Measurements from ENCODE around the gene RHBDL1. TPM values are rescaled to one million over a fixed set of nuclear protein-coding genes. Genes with fewer than 3 reads are reported as not detected.

Gene RHBDL1
- total and polyA plus RNA-seq, 10 of the 15 experiments (the other 5 are each of a cell fraction or from before 2014, with no cell fraction given) = 0.04 to 1.3 (median 0.65) TPM; not detected in 5

DNA sequence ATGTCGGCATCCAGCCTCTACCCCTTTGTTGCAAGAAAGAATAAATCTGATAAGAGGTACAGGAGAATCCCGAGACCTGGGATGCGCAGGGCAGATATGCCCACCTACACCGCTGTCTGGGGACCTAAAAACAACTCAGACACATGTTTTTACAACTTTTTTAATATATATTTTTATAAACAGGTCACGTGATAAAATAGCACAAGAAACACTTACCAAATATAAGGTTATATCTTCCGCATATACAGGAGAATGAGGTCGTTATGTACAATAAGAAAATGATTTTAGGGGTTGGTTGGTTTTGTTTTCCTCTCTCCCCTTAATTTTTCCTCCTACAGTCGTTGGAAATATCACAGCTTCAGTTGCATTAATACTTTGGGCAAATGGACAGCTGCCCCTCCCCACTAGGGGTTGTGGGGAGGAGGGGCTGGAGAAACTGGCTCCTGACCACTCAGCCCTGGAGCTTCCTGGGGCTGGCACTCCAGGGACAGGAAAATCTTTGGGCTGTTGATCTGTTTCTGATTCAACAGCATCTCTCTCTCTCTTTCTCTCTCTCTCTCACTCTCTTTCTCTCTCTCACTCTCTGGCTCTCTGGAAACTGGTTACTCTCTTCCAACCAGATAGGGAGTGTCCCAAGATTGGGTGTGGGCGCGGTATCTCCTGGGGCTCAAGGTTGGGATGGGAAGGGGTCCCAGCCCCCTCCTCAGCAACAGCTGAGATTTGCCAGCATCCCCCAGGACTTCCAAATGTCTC, 17.1 kb downstream of the RHBDL1 start:
- H3K4me2 ChIP-seq (ENCODE audit: control insufficient read depth, insufficient read depth) = no peak overlapping the region
- ChIA-PET CTCF (no interaction called here), POLR2A (interaction anchor here (0.6 kb wide), 1 partner anchor 282 kb away, joined by 3 read pairs; no protein-coding TSS in a partner anchor), RAD21 (ENCODE audit: unreplicated experiment) (no interaction called here), SMC1A (ENCODE audit: uncharacterized antibody, unreplicated experiment) (no interaction called here)
- no peak overlapping the region for H2AFZ ChIP-seq (ENCODE audit: control insufficient read depth, low read depth, low read length)
- peaks cover 9% of the 10 kb centered on the region for H3K79me2 ChIP-seq (ENCODE audit: control insufficient read depth, insufficient read depth, low read length)
- DNase-seq (ENCODE audit: low read depth, low spot score) (no peak), FAIRE-seq (no peak), ATAC-seq (no peak)
- H3K4me1 ChIP-seq (ENCODE audit: control insufficient read depth, insufficient read depth, low read length) = peaks cover 12% of the 10 kb centered on the region
- H3K27me3 ChIP-seq (replicated peaks in 1 of 2; ENCODE audit: control insufficient read depth in 2 of 2, insufficient read depth in 2 of 2, low read length in 1 of 2) = peaks cover 2 to 6% of the 10 kb centered on the region in 2 experiments; a peak in 3 of 4 replicates
- no peaks in the 10 kb centered on the region for H3K36me3 ChIP-seq (ENCODE audit: control insufficient read depth in 2 of 2, insufficient read depth in 2 of 2, low read length in 1 of 2)
- intact Hi-C loops (cut with micrococcal nuclease; ENCODE audit: unreplicated experiment) (no loop called here), in situ Hi-C loops (cut with MboI) (no loop called here)
- H3K9ac ChIP-seq (ENCODE audit: control insufficient read depth, insufficient read depth, low read length) = no peak overlapping the region
- H3K9me3 ChIP-seq (replicated peaks; ENCODE audit: control insufficient read depth, insufficient read depth, low read length) = no peaks in the 10 kb centered on the region; the same call in 2 of the 3 replicates
- 26% methylated on average over 10 of the region's 10 CpGs for WGBS (ENCODE audit: insufficient coverage, insufficient replicate concordance, low lambda C conversion rate, missing lambda C conversion rate)
- BruUV-seq (replicated peaks) = no TSS peak
- no peaks in the 10 kb centered on the region for H4K20me1 ChIP-seq (ENCODE audit: control insufficient read depth, insufficient read depth)
- TF ChIP-seq KDM1A (IDR thresholded peaks at IDR 0.05; ENCODE audit: borderline replicate concordance) = no peak
- no peak for TF ChIP-seq ASH2L (IDR thresholded peaks at IDR 0.05; ENCODE audit: borderline replicate concordance, low read depth)
- TF ChIP-seq RAD51 (IDR thresholded peaks at IDR 0.05) = peak; percentile 49; the same call in 1 of the 2 replicates
- no peak overlapping the region for H3K4me3 ChIP-seq
- H3K27ac ChIP-seq (ENCODE audit: control insufficient read depth, insufficient read depth) = no peak overlapping the region

DNA sequence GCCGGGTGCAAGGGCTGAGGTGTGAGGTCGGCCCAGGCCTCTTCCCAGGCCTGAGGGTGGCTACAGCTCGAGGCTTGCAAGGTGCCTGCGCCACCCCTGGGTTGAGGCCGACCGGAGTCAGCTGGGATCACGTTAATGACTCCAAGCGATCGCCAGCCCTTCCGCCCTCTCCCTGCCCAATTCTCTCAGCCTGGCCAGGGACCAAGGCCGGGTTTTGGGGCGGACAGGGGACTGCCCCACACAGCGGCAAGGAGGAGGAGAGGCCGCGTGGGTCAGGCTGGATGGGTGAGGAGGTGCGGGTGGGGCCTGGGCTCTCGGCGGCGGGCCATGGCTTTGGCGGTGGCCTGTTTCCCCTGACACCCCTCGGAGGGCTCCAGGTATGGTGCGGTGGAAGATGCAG, 17.9 kb downstream of the RHBDL1 start:
- Histone ChIP-seq H4K20me1 (ENCODE audit: control insufficient read depth, insufficient read depth) (no peaks in the 10 kb centered on the region), H3K36me3 (ENCODE audit: control insufficient read depth in 2 of 2, insufficient read depth in 2 of 2, low read length in 1 of 2) (no peaks in the 10 kb centered on the region), H3K4me3 (no peak overlapping the region), H3K27ac (ENCODE audit: control insufficient read depth, insufficient read depth) (no peak overlapping the region), H3K4me2 (ENCODE audit: control insufficient read depth, insufficient read depth) (no peak overlapping the region), H3K9me3 (replicated peaks; ENCODE audit: control insufficient read depth, insufficient read depth, low read length) (no peaks in the 10 kb centered on the region; the same call in 2 of the 3 replicates), H3K9ac (ENCODE audit: control insufficient read depth, insufficient read depth, low read length) (no peak overlapping the region), H3K27me3 (replicated peaks in 1 of 2; ENCODE audit: control insufficient read depth in 2 of 2, insufficient read depth in 2 of 2, low read length in 1 of 2) (peaks cover 2 to 6% of the 10 kb centered on the region in 2 experiments; a peak in 3 of 4 replicates), H3K79me2 (ENCODE audit: control insufficient read depth, insufficient read depth, low read length) (peaks cover 9% of the 10 kb centered on the region), H3K4me1 (ENCODE audit: control insufficient read depth, insufficient read depth, low read length) (peaks cover 12% of the 10 kb centered on the region), H2AFZ (ENCODE audit: control insufficient read depth, low read depth, low read length) (no peak overlapping the region)
- POLR2A ChIA-PET = interaction anchor here (0.6 kb wide), 1 partner anchor 194 kb away, joined by 4 read pairs; no protein-coding TSS in a partner anchor
- in situ Hi-C loops (cut with MboI) = no loop called here
- intact Hi-C loops (cut with micrococcal nuclease; ENCODE audit: unreplicated experiment) = no loop called here
- DNase-seq (ENCODE audit: low read depth, low spot score) (no peak), ATAC-seq (no peak), FAIRE-seq (no peak)
- WGBS (ENCODE audit: insufficient coverage, insufficient replicate concordance, low lambda C conversion rate, missing lambda C conversion rate) = 52% methylated on average over 19 of the region's 22 CpGs
- CTCF ChIA-PET = no interaction called here
- RAD21 ChIA-PET (ENCODE audit: unreplicated experiment) = no interaction called here
- BruUV-seq (replicated peaks) = no TSS peak
- SMC1A ChIA-PET (ENCODE audit: uncharacterized antibody, unreplicated experiment) = no interaction called here
- TF ChIP-seq SRF (IDR thresholded peaks at IDR 0.05; ENCODE audit: low read depth in 2 of 2, low read length in 2 of 2) (no peak), ATF2 (IDR thresholded peaks at IDR 0.05; ENCODE audit: low read length) (no peak), MEF2A (IDR thresholded peaks at IDR 0.05; ENCODE audit: insufficient read depth, low read depth, low read length) (no peak), IKZF1 (conservative IDR thresholded peaks at IDR 0.05) (no peak), MYB (IDR thresholded peaks at IDR 0.05; ENCODE audit: borderline replicate concordance, low read depth, low read length) (no peak), HDAC6 (IDR thresholded peaks at IDR 0.05; ENCODE audit: unreplicated experiment) (no peak), STAT1 (conservative IDR thresholded peaks at IDR 0.05) (no peak), ZNF24 (IDR thresholded peaks at IDR 0.05) (no peak), NFXL1 (IDR thresholded peaks at IDR 0.05; ENCODE audit: borderline replicate concordance) (no peak), WRNIP1 (IDR thresholded peaks at IDR 0.05; ENCODE audit: borderline replicate concordance, low read depth, low read length) (no peak), FOS (IDR thresholded peaks at IDR 0.05; ENCODE audit: borderline replicate concordance, extremely low read depth, insufficient read length) (no peak)
- TF ChIP-seq, protein P1, sequence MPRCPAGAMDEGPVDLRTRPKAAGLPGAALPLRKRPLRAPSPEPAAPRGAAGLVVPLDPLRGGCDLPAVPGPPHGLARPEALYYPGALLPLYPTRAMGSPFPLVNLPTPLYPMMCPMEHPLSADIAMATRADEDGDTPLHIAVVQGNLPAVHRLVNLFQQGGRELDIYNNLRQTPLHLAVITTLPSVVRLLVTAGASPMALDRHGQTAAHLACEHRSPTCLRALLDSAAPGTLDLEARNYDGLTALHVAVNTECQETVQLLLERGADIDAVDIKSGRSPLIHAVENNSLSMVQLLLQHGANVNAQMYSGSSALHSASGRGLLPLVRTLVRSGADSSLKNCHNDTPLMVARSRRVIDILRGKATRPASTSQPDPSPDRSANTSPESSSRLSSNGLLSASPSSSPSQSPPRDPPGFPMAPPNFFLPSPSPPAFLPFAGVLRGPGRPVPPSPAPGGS (IDR thresholded peaks at IDR 0.05; ENCODE audit: borderline replicate concordance, insufficient read depth, low read depth, low read length, poor library complexity, severe bottlenecking) = no peak
